HCT116 (cell line): ENCODE results near the gene PIP4K2A. TPM values are rescaled to one million over a fixed set of nuclear protein-coding genes. Genes with fewer than 3 reads are reported as not detected.

Experiments used
- ATAC-seq: fragments of 200-7000 bp; cut with Tn5 transposase; 2 replicates; pipeline ENCODE4 v1.9.1; 2020; ENCODE audit warnings: mild to moderate bottlenecking, moderate library complexity
- BruUV-seq: library from RNA; stranded (reverse); fragments of 400-500 nt; replicated peaks from 2 replicates; lab custom pipeline; 2021; lab: Mats Ljungman, UMichigan
- CTCF ChIA-PET: fragments of 300-600 bp; sonication (Branson Sonifier 250); formaldehyde crosslinking; loops from one replicate; lab custom pipeline; 2021; ENCODE audit warnings: antibody characterized with exemption; lab: Charles Lee
- POLR2A ChIA-PET: fragments of 300-600, 350-600 bp; sonication (Branson Sonifier 250); formaldehyde crosslinking; loops from one replicate; lab custom pipeline; 2021; ENCODE audit warnings: antibody characterized with exemption; lab: Charles Lee
- RAD21 ChIA-PET, 2 experiments: fragments of 300-600 bp; sonication (Branson Sonifier 250); formaldehyde crosslinking; loops; one replicate each; lab custom pipeline; 2023; ENCODE audit warnings: low total read pairs in 2 of 2; ENCODE audit not compliant: uncharacterized antibody in 2 of 2, unreplicated experiment in 2 of 2, low non-redundant PET in 1 of 2; lab: Charles Lee
- DNase-seq: peaks from one replicate; pipeline ENCODE4 v3.0.0-alpha.2; 2010; ENCODE audit warnings: low read depth, low spot score
- H2AFZ ChIP-seq: fragments of 200-600 bp; shearing (Covaris generic), sonication (generic); 2 replicates; pipeline ENCODE4 v1.6.1; 2017; ENCODE audit warnings: low read depth, mixed run types, mixed read lengths, antibody characterized with exemption, low read length; ENCODE audit not compliant: poor library complexity, severe bottlenecking
- H3K27ac ChIP-seq: 2 replicates; pipeline ENCODE4 v1.5.1; 2012; ENCODE audit warnings: low read depth, low read length
- H3K27me3 ChIP-seq: fragments of 200-600 bp; sonication (generic); 2 replicates; pipeline ENCODE4 v1.6.1; 2016; ENCODE audit warnings: mixed run types, low read length, mixed read lengths; ENCODE audit not compliant: insufficient read depth
- H3K36me3 ChIP-seq, 2 experiments: fragments of 200-500 bp in 1 of 2; fragments of 200-600 bp in 1 of 2; sonication (Bioruptor generic) in 1 of 2; sonication (generic) in 1 of 2; 2 replicates each; pipeline versions ENCODE4 v1.5.1 to v1.6.1; 2014 to 2016; ENCODE audit warnings: low read length in 2 of 2, inconsistent platforms in 1 of 2, mixed read lengths in 1 of 2, mixed run types in 1 of 2; ENCODE audit not compliant: insufficient read depth in 2 of 2, control insufficient read depth in 1 of 2
- H3K4me1 ChIP-seq, 2 experiments: fragments of 200-600 bp in 1 of 2; sonication (generic) in 1 of 2; 2 replicates each; pipeline versions ENCODE4 v1.5.1 to v1.6.1; 2012 to 2017; ENCODE audit warnings: low read length in 2 of 2, inconsistent platforms in 1 of 2, mild to moderate bottlenecking in 1 of 2, mixed read lengths in 1 of 2, mixed run types in 1 of 2, moderate library complexity in 1 of 2; ENCODE audit not compliant: insufficient read depth in 2 of 2, control insufficient read depth in 1 of 2
- H3K4me2 ChIP-seq: fragments of 200-600 bp; sonication (generic); 2 replicates; pipeline ENCODE4 v1.6.1; 2017; ENCODE audit warnings: mixed run types, low read length, mixed read lengths
- H3K4me3 ChIP-seq, 2 experiments: fragments of 200-600 bp in 1 of 2; sonication (generic) in 1 of 2; replicated peaks in 1 of 2; 2 replicates each; pipeline ENCODE4 v1.5.1; 2011 to 2016; ENCODE audit warnings: low read length in 2 of 2, control low read depth in 1 of 2, low read depth in 1 of 2, mild to moderate bottlenecking in 1 of 2, mixed read lengths in 1 of 2, mixed run types in 1 of 2
- H3K79me2 ChIP-seq: fragments of 200-600 bp; sonication (generic); 2 replicates; pipeline ENCODE4 v1.6.1; 2017; ENCODE audit warnings: mild to moderate bottlenecking, mixed run types, low read length, moderate library complexity, mixed read lengths; ENCODE audit not compliant: insufficient read depth
- H3K9ac ChIP-seq: fragments of 200-600 bp; sonication (generic); 2 replicates; pipeline ENCODE4 v1.6.1; 2016; ENCODE audit warnings: low read length, mixed read lengths
- H3K9me2 ChIP-seq: fragments of 200-600 bp; sonication (generic), shearing (Covaris generic); 2 replicates; pipeline ENCODE4 v1.6.1; 2017; ENCODE audit warnings: mixed run types, mild to moderate bottlenecking, moderate library complexity; ENCODE audit not compliant: insufficient read depth
- H3K9me3 ChIP-seq, 2 experiments: fragments of 200-500 bp in 1 of 2; fragments of 200-600 bp in 1 of 2; sonication (Bioruptor generic) in 1 of 2; sonication (generic) in 1 of 2; 2 replicates each; pipeline ENCODE4 v1.6.1; 2014 to 2017; ENCODE audit warnings: low read length in 2 of 2, mixed read lengths in 2 of 2, inconsistent platforms in 1 of 2, low read depth in 1 of 2, mild to moderate bottlenecking in 1 of 2, mixed run types in 1 of 2, moderate library complexity in 1 of 2; ENCODE audit not compliant: control insufficient read depth in 1 of 2, insufficient read depth in 1 of 2
- H4K20me1 ChIP-seq: fragments of 200-600 bp; sonication (generic), shearing (Covaris generic); 2 replicates; pipeline ENCODE4 v1.6.1; 2017; ENCODE audit warnings: mixed run types, mild to moderate bottlenecking, moderate library complexity; ENCODE audit not compliant: insufficient read depth
- ATF3 ChIP-seq: IDR thresholded peaks from 2 replicates; pipeline ENCODE4 v1.6.1; 2012
- EGR1 ChIP-seq: IDR thresholded peaks from 2 replicates; pipeline ENCODE4 v1.6.1; 2012; ENCODE audit warnings: low read depth
- EZH2 ChIP-seq: fragments of 200-600 bp; sonication (generic); IDR thresholded peaks from 2 replicates; pipeline ENCODE4 v1.6.1; 2017; ENCODE audit warnings: antibody characterized with exemption, mixed run types
- POLR2A ChIP-seq: IDR thresholded peaks from 2 replicates; pipeline ENCODE4 v1.7.0; 2011; ENCODE audit warnings: borderline replicate concordance; ENCODE audit not compliant: insufficient read depth, insufficient read length; ENCODE audit errors: extremely low read depth
- POLR2AphosphoS5 ChIP-seq: IDR thresholded peaks from 2 replicates; pipeline ENCODE4 v1.6.1; 2011; ENCODE audit warnings: mild to moderate bottlenecking, low read depth, low read length, moderate library complexity
- SIN3A ChIP-seq: IDR thresholded peaks from 2 replicates; pipeline ENCODE4 v1.6.1; 2012; ENCODE audit warnings: low read depth
- SP1 ChIP-seq: IDR thresholded peaks from 2 replicates; pipeline ENCODE4 v1.6.1; 2012; ENCODE audit warnings: low read depth
- SRF ChIP-seq: IDR thresholded peaks from 2 replicates; pipeline ENCODE4 v1.6.1; 2012; ENCODE audit warnings: low read depth
- ZBTB33 ChIP-seq: IDR thresholded peaks from 2 replicates; pipeline ENCODE4 v1.6.1; 2011; ENCODE audit warnings: mild to moderate bottlenecking, low read length, moderate library complexity; ENCODE audit not compliant: insufficient replicate concordance; ENCODE audit errors: extremely low read depth
- intact Hi-C: fragments of 100-400 bp; cut with micrococcal nuclease; formaldehyde crosslinking; loops from 2 replicates; pipeline ENCODE4 v1.10.0; 2022
- total RNA-seq: library from RNA; stranded (reverse); gene quantifications from one replicate; pipeline ENCODE4 v1.2.1, GENCODE V29; 2021; ENCODE audit not compliant: unreplicated experiment
- TF ChIP-seq, protein P1 (sequence below): IDR thresholded peaks from 2 replicates; pipeline ENCODE4 v1.6.1; 2012

The PIP4K2A gene
- total RNA-seq, 1 experiment from 2014 or later, result 41.9 TPM

DNA sequence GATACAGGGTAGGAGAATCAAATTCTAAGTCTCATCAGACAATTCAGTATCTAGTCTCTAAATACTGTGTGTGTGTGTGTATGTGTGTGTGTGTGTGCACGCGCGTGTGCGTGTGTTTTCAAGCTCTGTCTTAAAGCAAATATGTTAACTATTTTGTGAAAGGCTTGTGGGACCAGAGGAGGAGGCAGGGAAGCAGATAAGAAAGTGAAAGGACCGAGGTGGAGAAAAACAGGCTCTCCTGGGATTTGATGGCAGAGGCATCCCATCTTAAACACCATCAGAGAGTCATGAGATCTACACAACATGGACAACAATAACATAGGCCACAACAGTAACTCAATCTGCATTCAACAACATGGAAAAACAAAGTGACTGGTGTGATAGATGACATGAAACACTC is 67.1 kb downstream of the PIP4K2A start:
- no peaks in the 10 kb centered on the region for H4K20me1 ChIP-seq
- no peak for TF ChIP-seq ATF3
- no peak for TF ChIP-seq POLR2A
- no peak for TF ChIP-seq POLR2AphosphoS5
- no peak for TF ChIP-seq ZBTB33
- TF ChIP-seq EZH2, result no peak
- no peak for TF ChIP-seq SRF
- TF ChIP-seq SP1, result no peak
- no peak for TF ChIP-seq EGR1
- TF ChIP-seq, protein P1, sequence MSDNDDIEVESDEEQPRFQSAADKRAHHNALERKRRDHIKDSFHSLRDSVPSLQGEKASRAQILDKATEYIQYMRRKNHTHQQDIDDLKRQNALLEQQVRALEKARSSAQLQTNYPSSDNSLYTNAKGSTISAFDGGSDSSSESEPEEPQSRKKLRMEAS, result no peak
- no peak for TF ChIP-seq SIN3A
- ATAC-seq (no peak), DNase-seq (no peak)
- RAD21 ChIA-PET, result no interaction called here
- H3K4me2 ChIP-seq, result no peak overlapping the region
- H3K9me3 ChIP-seq, result no peaks in the 10 kb centered on the region
- no peaks in the 10 kb centered on the region for H3K36me3 ChIP-seq
- H3K79me2 ChIP-seq, result peaks cover 100% of the 10 kb centered on the region
- H3K4me1 ChIP-seq, result peaks cover 6 to 24% of the 10 kb centered on the region in 2 experiments; a peak in 2 of 4 replicates
- no peak overlapping the region for H2AFZ ChIP-seq
- no peaks in the 10 kb centered on the region for H3K9me2 ChIP-seq
- POLR2A ChIA-PET, result no interaction called here
- H3K27ac ChIP-seq, result no peak overlapping the region
- H3K4me3 ChIP-seq, result no peak overlapping the region
- CTCF ChIA-PET, result no interaction called here
- H3K27me3 ChIP-seq, result no peaks in the 10 kb centered on the region
- BruUV-seq, result no TSS peak
- no peak overlapping the region for H3K9ac ChIP-seq
- intact Hi-C loops, result no loop called here
